Cardiac muscle cell (in vitro differentiated cells and primary cell): ENCODE data around the gene FKBP6. TPM values are rescaled to one million over a fixed set of nuclear protein-coding genes. Genes with fewer than 3 reads are reported as not detected.

Experiments used
- polyA plus RNA-seq: library from polyadenylated mRNA; unstranded; fragments of >200 nt; fragmentation: Nextera tagmentation; extraction: Ambion mirVana; gene quantifications from 2 replicates; pipeline ENCODE4 v1.2.1, GENCODE V29; 2016
- total RNA-seq: library from RNA; depleted of rRNA; stranded (reverse); fragments of >200 nt; gene quantifications from 2 replicates; pipeline ENCODE4 v1.2.3, GENCODE V29; 2016

The FKBP6 gene
- total and polyA plus RNA-seq, 2 experiments from 2014 or later: not detected

Other genes starting within 250 kb of the FKBP6 start
- gene SPDYE9, start 242.1 kb upstream of the FKBP6 start, total RNA-seq: not detected in 2 replicates
- gene SPDYE9, start 242.1 kb upstream of the FKBP6 start, polyA plus RNA-seq: 0.73 and 1.1 TPM in 2 replicates
- 42.4 and 46.7 TPM in 2 replicates for gene NSUN5, start 19.3 kb upstream of the FKBP6 start, total RNA-seq
- gene NSUN5, start 19.3 kb upstream of the FKBP6 start, polyA plus RNA-seq: 45.0 and 55.7 TPM in 2 replicates
- gene TRIM50, start 79 bp upstream of the FKBP6 start, total RNA-seq: 0.32 TPM in 1 of 2 replicates, not detected in the other
- not detected in 2 replicates for gene TRIM50, start 79 bp upstream of the FKBP6 start, polyA plus RNA-seq
- 4.4 and 5.6 TPM in 2 replicates for gene FZD9, start 105.6 kb downstream of the FKBP6 start, total RNA-seq
- 2.5 and 3.8 TPM in 2 replicates for gene FZD9, start 105.6 kb downstream of the FKBP6 start, polyA plus RNA-seq
- 35.1 and 42.5 TPM in 2 replicates for gene BAZ1B, start 194.1 kb downstream of the FKBP6 start, total RNA-seq
- gene BAZ1B, start 194.1 kb downstream of the FKBP6 start, polyA plus RNA-seq: 18.1 and 19.7 TPM in 2 replicates
- 34.4 and 36.7 TPM in 2 replicates for gene BCL7B, start 229.5 kb downstream of the FKBP6 start, total RNA-seq
- gene BCL7B, start 229.5 kb downstream of the FKBP6 start, polyA plus RNA-seq: 37.8 and 45.7 TPM in 2 replicates